Activated naive CD4-positive, alpha-beta T cell treated with anti-CD3 and anti-CD28 coated beads for 36 hours (primary cell): ENCODE measurements around the gene RAPGEF4. TPM values are rescaled to one million over a fixed set of nuclear protein-coding genes. Genes with fewer than 3 reads are reported as not detected.

Experiments used
- CTCF ChIA-PET: fragments of 350-600 bp; sonication (Branson Sonifier 250); formaldehyde crosslinking; loops from one replicate; lab custom pipeline; 2021; ENCODE audit warnings: antibody characterized with exemption; lab: Charles Lee
- DNase-seq: peaks from one replicate; pipeline ENCODE4 v3.0.0-alpha.2; 2020
- H3K27ac Mint-ChIP-seq: one replicate; pipeline ENCODE4 v1.8.0; 2021; ENCODE audit warnings: mild to moderate bottlenecking, mixed read lengths
- H3K27me3 Mint-ChIP-seq: one replicate; pipeline ENCODE4 v1.8.0; 2021; ENCODE audit warnings: low read depth, mixed read lengths
- H3K36me3 Mint-ChIP-seq: one replicate; pipeline ENCODE4 v1.8.0; 2021; ENCODE audit warnings: low read depth, mixed read lengths
- H3K4me1 Mint-ChIP-seq: one replicate; pipeline ENCODE4 v1.8.0; 2021; ENCODE audit warnings: low read depth, mixed read lengths
- H3K4me3 Mint-ChIP-seq: one replicate; pipeline ENCODE4 v1.8.0; 2021; ENCODE audit warnings: mild to moderate bottlenecking, moderate library complexity, mixed read lengths
- H3K9me3 Mint-ChIP-seq: one replicate; pipeline ENCODE4 v1.8.0; 2021; ENCODE audit warnings: mixed read lengths
- intact Hi-C: fragments of 100-400 bp; cut with micrococcal nuclease; formaldehyde crosslinking; loops from one replicate; pipeline ENCODE4 v1.15.1; 2023
- total RNA-seq, 2 experiments: library from RNA; stranded (reverse); gene quantifications; one replicate each; pipeline ENCODE4 v1.2.3, GENCODE V29; 2021

The RAPGEF4 gene
- total RNA-seq, 2 experiments from 2014 or later: 0.24 to 0.35 TPM

DNA sequence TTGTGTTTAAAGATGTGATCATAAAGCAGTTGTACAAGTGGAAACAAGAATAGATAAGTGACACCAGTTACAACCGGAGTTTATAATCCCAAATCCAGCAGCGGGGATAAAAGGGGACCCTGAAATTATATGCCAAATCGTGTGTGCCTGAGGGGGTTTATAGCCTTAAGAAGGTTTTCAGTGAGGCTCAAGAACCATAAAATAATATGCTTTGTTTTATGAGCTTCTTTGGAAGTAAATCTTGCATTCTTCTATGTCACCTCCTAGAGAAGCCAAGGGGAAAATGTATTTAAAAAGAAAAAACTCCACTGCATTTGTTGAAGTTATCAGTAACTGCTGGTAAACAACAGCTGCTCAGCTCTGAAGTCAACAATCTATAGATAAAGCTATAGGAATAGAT lies 314.2 kb downstream of the RAPGEF4 start:
- no peak for DNase-seq
- H3K4me1 Mint-ChIP-seq: peaks cover 13% of the 10 kb centered on the region
- no peak overlapping the region for H3K4me3 Mint-ChIP-seq
- H3K27me3 Mint-ChIP-seq: peaks cover 12% of the 10 kb centered on the region
- intact Hi-C loops: loop anchor here (1.0 to 10.0 kb wide), 7 partner anchors 25 to 385 kb away; partner anchors contain the start of genes CDCA7 and MAP3K20
- no peaks in the 10 kb centered on the region for H3K36me3 Mint-ChIP-seq
- no peak overlapping the region for H3K27ac Mint-ChIP-seq
- CTCF ChIA-PET: interaction anchor here (0.6 to 1.2 kb wide), 4 partner anchors 9 to 23 kb away, joined by 3 to 5 read pairs (median 3); no protein-coding TSS in a partner anchor
- no peaks in the 10 kb centered on the region for H3K9me3 Mint-ChIP-seq

DNA sequence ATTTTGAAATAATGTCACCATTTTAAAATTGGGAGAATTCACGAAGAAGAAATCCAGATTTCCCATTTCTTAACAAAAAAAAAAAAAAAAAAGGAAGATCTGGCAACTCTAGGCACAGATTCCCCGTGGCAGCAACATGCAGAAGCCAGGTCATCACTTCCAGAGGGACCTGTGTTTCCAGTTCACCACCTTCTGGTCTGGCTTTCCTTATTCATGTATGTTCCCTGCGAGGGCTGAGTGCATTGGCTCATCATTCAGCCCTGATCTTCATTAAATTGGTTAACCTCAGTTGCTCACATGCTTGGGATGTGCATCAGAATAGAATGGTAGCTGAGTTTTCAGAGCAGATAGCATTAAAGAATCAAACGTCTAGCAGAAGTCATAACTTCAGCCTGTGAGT lies 315.0 kb downstream of the RAPGEF4 start:
- Mint-ChIP-seq H3K4me3 (no peak overlapping the region), H3K9me3 (no peaks in the 10 kb centered on the region), H3K27ac (no peak overlapping the region), H3K27me3 (peaks cover 15% of the 10 kb centered on the region), H3K4me1 (peaks cover 13% of the 10 kb centered on the region), H3K36me3 (no peaks in the 10 kb centered on the region)
- intact Hi-C loops: no loop called here
- CTCF ChIA-PET: no interaction called here
- no peak for DNase-seq

DNA sequence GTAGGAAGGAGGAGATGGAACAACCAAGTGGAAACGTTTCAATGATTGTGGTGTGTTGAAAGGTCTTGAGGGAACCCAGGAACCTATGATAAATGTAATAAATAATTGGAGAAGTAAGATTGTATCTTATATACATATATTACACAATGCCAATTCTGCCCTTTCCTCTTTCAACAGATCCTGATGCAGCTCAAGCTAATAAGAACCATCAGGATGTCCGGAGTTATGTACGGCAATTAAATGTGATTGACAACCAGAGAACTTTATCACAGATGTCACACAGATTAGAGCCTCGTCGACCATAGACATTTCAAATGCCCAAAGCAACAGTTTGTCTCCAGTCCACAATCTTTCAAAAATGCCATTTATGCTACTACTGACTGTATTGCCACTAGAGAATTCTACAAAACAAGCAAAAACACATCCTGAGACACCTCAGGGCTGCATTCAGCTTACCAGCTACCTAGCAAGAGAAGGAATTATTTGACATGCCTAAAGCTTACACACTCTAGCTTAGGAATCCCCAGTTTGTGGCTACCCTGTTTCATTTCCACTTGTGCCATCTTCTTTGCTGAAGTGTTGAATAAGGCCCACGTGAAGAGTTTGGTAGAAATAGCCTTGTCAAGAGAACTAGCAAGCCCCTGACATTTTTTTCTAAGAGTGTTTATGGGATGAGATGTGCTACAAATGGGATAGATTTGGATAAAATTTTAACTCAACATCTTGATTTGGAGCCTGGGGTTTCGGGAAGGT lies 316.0 kb downstream of the RAPGEF4 start:
- CTCF ChIA-PET: no interaction called here
- no peaks in the 10 kb centered on the region for H3K9me3 Mint-ChIP-seq
- peaks cover 16% of the 10 kb centered on the region for H3K27me3 Mint-ChIP-seq
- H3K27ac Mint-ChIP-seq: no peak overlapping the region
- no peaks in the 10 kb centered on the region for H3K36me3 Mint-ChIP-seq
- H3K4me3 Mint-ChIP-seq: no peak overlapping the region
- H3K4me1 Mint-ChIP-seq: peaks cover 13% of the 10 kb centered on the region
- no peak for DNase-seq
- intact Hi-C loops: no loop called here

DNA sequence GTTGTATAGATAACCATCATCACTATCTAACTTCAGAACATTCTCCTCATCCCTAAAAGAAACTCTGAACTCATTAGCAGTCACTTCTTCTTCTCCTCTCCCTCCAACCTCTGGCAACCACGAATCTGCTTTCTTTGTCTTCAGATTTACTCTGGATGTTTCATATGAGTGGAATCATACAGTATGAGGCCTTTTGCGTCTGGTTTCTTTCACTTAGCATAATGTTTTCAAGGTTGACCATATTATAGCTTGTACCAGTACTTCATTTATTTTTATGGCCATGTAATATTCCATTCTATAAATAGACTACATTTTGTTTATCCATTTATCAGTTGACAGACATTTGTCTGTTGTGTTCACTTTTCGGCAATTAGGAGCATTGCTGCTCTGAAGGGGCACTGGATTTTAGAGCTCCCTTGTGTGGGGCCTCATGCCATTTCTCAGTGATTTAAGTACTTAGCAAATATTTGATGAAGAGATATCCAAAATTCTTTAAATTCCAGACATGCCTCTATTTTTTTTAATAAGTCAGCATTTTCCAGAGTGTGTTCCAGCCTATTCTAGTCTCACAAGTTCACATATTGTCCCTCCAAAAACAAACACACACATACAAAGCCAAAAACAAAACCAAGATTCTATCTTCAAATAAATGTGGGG lies 317.5 kb downstream of the RAPGEF4 start:
- peaks cover 16% of the 10 kb centered on the region for H3K27me3 Mint-ChIP-seq
- H3K27ac Mint-ChIP-seq: no peak overlapping the region
- CTCF ChIA-PET: no interaction called here
- intact Hi-C loops: no loop called here
- DNase-seq: no peak
- peaks cover 13% of the 10 kb centered on the region for H3K4me1 Mint-ChIP-seq
- no peak overlapping the region for H3K4me3 Mint-ChIP-seq
- no peaks in the 10 kb centered on the region for H3K36me3 Mint-ChIP-seq
- H3K9me3 Mint-ChIP-seq: no peaks in the 10 kb centered on the region

DNA sequence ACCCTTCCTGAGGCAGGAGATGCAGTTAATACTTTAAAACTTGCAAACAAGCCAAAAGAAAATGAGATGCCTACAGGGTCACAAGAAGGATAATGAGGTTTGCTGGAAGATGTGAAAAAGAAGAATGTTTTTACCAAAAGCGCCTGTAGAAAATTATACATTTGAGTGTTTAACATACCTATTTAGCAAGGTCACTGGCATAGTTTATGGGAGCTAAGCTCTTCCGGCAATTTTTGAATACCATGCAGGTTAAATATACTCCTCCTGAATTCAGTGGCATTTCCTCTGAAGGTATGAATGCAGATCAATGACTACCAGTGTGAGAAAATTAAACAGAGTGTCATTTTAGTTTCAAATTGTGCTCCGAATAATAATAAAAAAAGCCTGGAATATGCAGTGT lies 318.8 kb downstream of the RAPGEF4 start:
- CTCF ChIA-PET: no interaction called here
- Mint-ChIP-seq H3K27me3 (peaks cover 18% of the 10 kb centered on the region), H3K27ac (no peak overlapping the region)

DNA sequence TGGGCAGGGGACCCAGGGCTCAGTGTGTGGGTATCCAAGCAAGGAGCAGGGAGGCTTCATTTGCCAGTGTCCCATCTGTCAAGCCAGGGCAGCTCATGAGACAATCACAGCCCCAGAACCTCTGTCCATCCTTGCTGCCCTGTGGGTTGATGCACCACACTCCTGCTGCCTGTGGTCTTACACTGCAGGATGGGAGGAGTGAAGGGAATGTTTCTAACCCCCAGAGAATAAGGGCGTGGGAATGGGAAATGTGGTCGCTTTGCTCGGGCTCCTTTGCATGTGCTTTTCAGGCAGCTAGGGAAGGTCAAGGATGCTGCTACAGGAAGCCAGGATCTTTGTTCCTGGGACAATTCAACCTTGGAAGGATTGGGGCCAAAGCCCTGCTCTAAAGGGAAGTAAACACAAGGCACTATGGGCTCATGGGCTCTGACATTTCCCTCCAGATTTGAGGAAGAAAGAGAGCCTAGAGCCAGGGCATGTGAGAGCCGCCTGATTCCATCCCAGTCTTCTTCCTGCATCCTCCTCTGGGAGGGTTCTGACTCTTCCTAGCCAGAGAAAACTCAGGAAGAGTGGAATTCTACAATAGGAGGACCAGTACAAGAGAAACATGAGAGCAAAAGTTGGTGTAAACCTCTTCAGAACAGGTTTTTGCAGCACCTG lies 321.2 kb downstream of the RAPGEF4 start:
- intact Hi-C loops: no loop called here
- H3K4me1 Mint-ChIP-seq: no peaks in the 10 kb centered on the region
- no peak overlapping the region for H3K4me3 Mint-ChIP-seq
- H3K9me3 Mint-ChIP-seq: no peaks in the 10 kb centered on the region
- DNase-seq: no peak
- H3K27ac Mint-ChIP-seq: no peak overlapping the region
- H3K36me3 Mint-ChIP-seq: no peaks in the 10 kb centered on the region
- CTCF ChIA-PET: interaction anchor here (0.6 kb wide), 1 partner anchor 27 kb away, joined by 4 read pairs; no protein-coding TSS in a partner anchor
- peaks cover 12% of the 10 kb centered on the region for H3K27me3 Mint-ChIP-seq

More for the DNA sequence above, 318.8 kb downstream of the RAPGEF4 start:
- peaks cover 3% of the 10 kb centered on the region for H3K4me1 Mint-ChIP-seq
- no peak for DNase-seq
- intact Hi-C loops: no loop called here
- H3K36me3 Mint-ChIP-seq: no peaks in the 10 kb centered on the region
- H3K4me3 Mint-ChIP-seq: no peak overlapping the region
- H3K9me3 Mint-ChIP-seq: no peaks in the 10 kb centered on the region

DNA sequence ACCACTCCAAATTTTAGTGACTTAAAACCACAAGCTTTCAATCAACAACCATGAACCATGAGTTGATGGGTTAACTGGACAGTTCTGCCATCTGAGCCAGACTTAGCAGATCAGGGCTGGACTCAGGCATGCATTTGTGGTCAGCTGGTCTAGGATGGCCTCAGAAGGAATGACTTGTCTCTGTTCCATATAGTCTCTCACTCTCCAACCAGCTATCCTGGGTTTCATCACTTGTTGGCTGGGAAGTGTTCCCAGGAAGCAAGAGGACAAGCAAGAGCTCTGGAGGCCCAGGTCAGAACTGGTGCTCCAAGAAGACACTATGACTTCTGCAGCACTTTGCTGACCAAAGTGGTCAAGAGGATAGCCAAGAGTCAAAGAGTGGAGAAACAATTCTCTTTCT lies 322.5 kb downstream of the RAPGEF4 start:
- H3K4me1 Mint-ChIP-seq: no peaks in the 10 kb centered on the region
- no peak overlapping the region for H3K4me3 Mint-ChIP-seq
- CTCF ChIA-PET: interaction anchor here (0.6 to 1.3 kb wide), 2 partner anchors 9 to 23 kb away, joined by 3 read pairs; no protein-coding TSS in a partner anchor
- H3K36me3 Mint-ChIP-seq: no peaks in the 10 kb centered on the region
- DNase-seq: no peak
- no peak overlapping the region for H3K27ac Mint-ChIP-seq
- H3K9me3 Mint-ChIP-seq: no peaks in the 10 kb centered on the region
- H3K27me3 Mint-ChIP-seq: peaks cover 14% of the 10 kb centered on the region
- intact Hi-C loops: no loop called here

DNA sequence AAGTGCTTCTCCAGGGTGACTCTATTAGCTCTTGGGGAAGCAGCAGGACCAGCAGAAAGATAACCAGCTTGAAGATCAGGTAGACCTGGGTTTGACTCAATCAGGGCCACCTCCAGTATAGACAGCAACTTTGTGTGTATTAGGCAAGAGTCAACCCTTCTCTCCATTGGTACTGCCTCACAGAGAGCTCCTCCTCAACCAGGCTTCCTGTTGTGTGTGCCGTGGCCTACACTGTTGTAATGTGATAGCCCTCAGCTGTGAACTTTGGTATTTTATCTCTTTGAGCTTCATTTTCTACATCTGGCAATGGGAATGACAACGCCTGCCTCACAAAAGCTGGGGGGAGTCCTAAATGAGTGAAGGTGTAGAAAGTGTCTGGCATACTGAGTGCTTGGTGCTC lies 323.0 kb downstream of the RAPGEF4 start:
- Mint-ChIP-seq H3K4me3 (no peak overlapping the region), H3K27me3 (peaks cover 11% of the 10 kb centered on the region), H3K36me3 (no peaks in the 10 kb centered on the region), H3K9me3 (no peaks in the 10 kb centered on the region), H3K4me1 (no peaks in the 10 kb centered on the region), H3K27ac (no peak overlapping the region)
- CTCF ChIA-PET: interaction anchor here (0.6 to 1.3 kb wide), 2 partner anchors 9 to 22 kb away, joined by 3 read pairs; no protein-coding TSS in a partner anchor
- no peak for DNase-seq
- intact Hi-C loops: no loop called here

DNA sequence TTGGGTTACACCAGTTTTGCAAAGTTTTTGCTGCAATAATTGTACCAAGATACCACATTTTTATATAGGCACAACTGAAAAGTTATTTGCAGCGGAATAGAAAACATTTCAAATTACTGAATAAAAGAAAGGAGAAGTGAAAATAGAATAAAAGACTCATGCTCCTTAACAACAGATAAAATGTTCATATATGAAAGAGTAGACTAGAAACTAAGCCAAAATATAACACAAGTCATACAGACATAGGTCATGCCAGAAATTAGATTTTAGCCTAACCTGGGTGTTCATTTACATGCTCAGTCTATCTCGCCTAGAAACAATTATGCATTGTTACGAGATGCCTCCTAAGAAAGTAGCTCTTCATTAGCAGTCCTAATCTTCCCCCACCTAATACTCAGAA lies 323.6 kb downstream of the RAPGEF4 start:
- Mint-ChIP-seq H3K27ac (no peak overlapping the region), H3K27me3 (peaks cover 15% of the 10 kb centered on the region), H3K9me3 (no peaks in the 10 kb centered on the region), H3K36me3 (no peaks in the 10 kb centered on the region), H3K4me1 (no peaks in the 10 kb centered on the region), H3K4me3 (no peak overlapping the region)
- intact Hi-C loops: no loop called here
- DNase-seq: no peak
- CTCF ChIA-PET: no interaction called here

DNA sequence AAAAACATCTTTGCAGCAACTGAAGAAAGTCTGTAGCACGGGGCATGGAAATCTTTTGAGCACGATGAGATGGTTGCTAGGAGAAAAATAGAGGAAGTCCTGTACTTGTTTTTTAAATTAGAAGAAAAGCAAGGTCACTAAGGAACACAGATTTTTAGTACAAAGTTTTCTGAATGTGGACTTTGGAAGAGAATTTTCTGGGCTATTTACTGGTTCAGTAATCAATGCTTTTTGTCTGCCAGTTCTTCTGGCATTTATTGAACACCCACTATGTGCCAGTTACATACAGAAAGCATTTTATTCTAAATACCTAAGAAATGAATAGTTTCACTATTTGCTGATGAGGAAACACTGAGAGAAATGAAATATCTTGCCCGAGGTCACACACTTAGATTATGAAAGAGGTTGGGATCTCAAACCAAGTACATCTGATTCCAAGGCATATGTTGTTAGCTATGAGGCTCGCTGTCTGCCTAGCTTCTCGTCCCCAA lies 324.4 kb downstream of the RAPGEF4 start:
- CTCF ChIA-PET: no interaction called here
- no peaks in the 10 kb centered on the region for H3K36me3 Mint-ChIP-seq

DNA sequence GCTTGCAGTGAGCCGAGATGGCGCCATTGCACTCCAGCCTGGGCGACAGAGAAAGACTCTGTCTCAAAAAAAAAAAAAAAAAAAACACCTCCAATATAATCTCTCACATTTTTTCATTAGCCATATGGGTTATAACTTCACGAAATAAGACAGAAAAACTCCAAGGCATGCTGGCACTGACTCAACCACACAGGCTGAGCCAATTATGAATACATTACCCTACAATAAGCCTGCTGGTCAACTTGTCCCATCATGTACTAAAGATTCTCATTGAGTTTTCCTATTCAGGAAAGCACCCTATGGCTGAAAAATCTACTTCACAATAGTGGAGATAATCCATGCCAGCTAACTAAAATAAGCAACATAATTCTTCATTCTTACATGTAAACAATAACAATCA lies 327.2 kb downstream of the RAPGEF4 start:
- H3K27ac Mint-ChIP-seq: no peak overlapping the region
- no peaks in the 10 kb centered on the region for H3K9me3 Mint-ChIP-seq
- CTCF ChIA-PET: no interaction called here
- H3K4me3 Mint-ChIP-seq: no peak overlapping the region
- H3K27me3 Mint-ChIP-seq: peaks cover 21% of the 10 kb centered on the region
- intact Hi-C loops: no loop called here
- H3K36me3 Mint-ChIP-seq: no peaks in the 10 kb centered on the region
- no peaks in the 10 kb centered on the region for H3K4me1 Mint-ChIP-seq
- DNase-seq: no peak

More for the DNA sequence above, 324.4 kb downstream of the RAPGEF4 start:
- peaks cover 17% of the 10 kb centered on the region for H3K27me3 Mint-ChIP-seq
- intact Hi-C loops: no loop called here
- H3K4me3 Mint-ChIP-seq: no peak overlapping the region
- no peak overlapping the region for H3K27ac Mint-ChIP-seq
- no peaks in the 10 kb centered on the region for H3K4me1 Mint-ChIP-seq
- no peaks in the 10 kb centered on the region for H3K9me3 Mint-ChIP-seq
- no peak for DNase-seq

DNA sequence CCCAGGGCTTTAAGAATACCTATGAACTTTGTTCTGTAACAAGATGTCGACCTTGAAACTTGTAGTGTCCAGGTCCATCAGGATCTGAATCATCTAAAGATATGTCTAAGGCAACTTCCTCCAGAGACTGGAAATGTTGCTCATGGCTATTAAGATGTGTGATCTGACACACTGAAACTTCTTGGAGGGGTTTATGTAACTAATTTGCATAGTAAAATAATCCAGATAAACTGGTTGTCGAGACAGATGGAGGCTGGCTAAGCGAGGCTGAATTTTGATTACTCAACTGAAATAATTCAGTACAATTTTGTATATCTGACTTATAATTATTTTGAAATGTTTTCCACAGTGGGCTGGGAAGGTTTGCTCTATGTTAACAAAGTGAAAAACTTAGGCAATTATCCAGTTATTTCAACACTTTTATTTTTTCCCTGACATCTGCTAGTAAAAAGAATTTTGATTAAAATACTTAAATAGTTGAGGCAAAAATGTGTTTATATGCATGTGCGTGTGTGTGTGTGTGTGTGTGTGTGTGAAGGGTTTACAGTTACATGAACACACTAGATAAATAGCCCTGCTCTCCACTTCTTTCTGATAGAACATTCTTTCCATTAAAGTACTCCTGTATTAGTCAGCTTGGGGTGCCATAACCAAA lies 328.6 kb downstream of the RAPGEF4 start:
- no peak for DNase-seq
- no peak overlapping the region for H3K4me3 Mint-ChIP-seq
- H3K27ac Mint-ChIP-seq: no peak overlapping the region
- no peaks in the 10 kb centered on the region for H3K36me3 Mint-ChIP-seq
- intact Hi-C loops: no loop called here
- peaks cover 21% of the 10 kb centered on the region for H3K27me3 Mint-ChIP-seq
- CTCF ChIA-PET: interaction anchor here (1.9 kb wide), 1 partner anchor 37 kb away, joined by 7 read pairs; no protein-coding TSS in a partner anchor
- no peaks in the 10 kb centered on the region for H3K4me1 Mint-ChIP-seq
- no peaks in the 10 kb centered on the region for H3K9me3 Mint-ChIP-seq
